Measurements from ENCODE around the gene RAP1GAP. TPM values are rescaled to one million over a fixed set of nuclear protein-coding genes. Genes with fewer than 3 reads are reported as not detected.
A peak's percentile ranks its signal among the peaks of the same experiment; 100 is the strongest.

The RAP1GAP gene
- total RNA-seq, 1 experiment from 2014 or later = 13.4 TPM

- no TSS peak for BruUV-seq (replicated peaks)
- no peaks in the 10 kb centered on the region for H3K79me2 ChIP-seq (ENCODE audit: insufficient read depth, low read length)
- H3K4me3 ChIP-seq (replicated peaks in 1 of 2; ENCODE audit: low read depth in 1 of 2, low read length in 2 of 2) = no peak overlapping the region
- no peak overlapping the region for H2AFZ ChIP-seq (ENCODE audit: low read depth, low read length, poor library complexity, severe bottlenecking)
- ATAC-seq = no peak
- POLR2A ChIA-PET = no interaction called here
- H4K20me1 ChIP-seq (ENCODE audit: insufficient read depth) = no peaks in the 10 kb centered on the region
- intact Hi-C loops (cut with micrococcal nuclease) = no loop called here
- DNase-seq (ENCODE audit: low read depth, low spot score) = no peak
- H3K27me3 ChIP-seq (ENCODE audit: insufficient read depth, low read length) = no peaks in the 10 kb centered on the region
- peaks cover 2 to 13% of the 10 kb centered on the region in 2 experiments; a peak in 2 of 4 replicates for H3K4me1 ChIP-seq (ENCODE audit: control insufficient read depth in 1 of 2, insufficient read depth in 2 of 2, low read length in 2 of 2)
- no peaks in the 10 kb centered on the region for H3K9me2 ChIP-seq (ENCODE audit: insufficient read depth)
- RAD21 ChIA-PET (ENCODE audit: low non-redundant PET in 1 of 2, low total read pairs in 2 of 2, uncharacterized antibody in 2 of 2, unreplicated experiment in 2 of 2) = no interaction called here
- H3K9me3 ChIP-seq (ENCODE audit: control insufficient read depth in 1 of 2, insufficient read depth in 1 of 2, low read depth in 1 of 2, low read length in 2 of 2) = no peaks in the 10 kb centered on the region
- no peak overlapping the region for H3K4me2 ChIP-seq (ENCODE audit: low read length)
- H3K9ac ChIP-seq (ENCODE audit: low read length) = no peak overlapping the region
- no peak for TF ChIP-seq CEBPB (IDR thresholded peaks at IDR 0.05; ENCODE audit: low read depth)
- no peak for TF ChIP-seq SIN3A (IDR thresholded peaks at IDR 0.05; ENCODE audit: low read depth)
- TF ChIP-seq ZNF274 (IDR thresholded peaks at IDR 0.05; ENCODE audit: low read depth, low read length) = no peak
- no peak for TF ChIP-seq REST (IDR thresholded peaks at IDR 0.05; ENCODE audit: low read depth)
- CTCF ChIA-PET = no interaction called here
- no peak overlapping the region for H3K27ac ChIP-seq (ENCODE audit: low read depth, low read length)
- H3K36me3 ChIP-seq (ENCODE audit: control insufficient read depth in 1 of 2, insufficient read depth in 2 of 2, low read length in 2 of 2) = no peaks in the 10 kb centered on the region
These were observed 7.3 kb downstream of the RAP1GAP start for GRCh38 chr1:21661886-21662285.

GRCh38 chr1:21659924-21660326 is 9.2 kb downstream of the RAP1GAP start:
- Histone ChIP-seq H3K9me3 (ENCODE audit: control insufficient read depth in 1 of 2, insufficient read depth in 1 of 2, low read depth in 1 of 2, low read length in 2 of 2) (no peaks in the 10 kb centered on the region), H3K27me3 (ENCODE audit: insufficient read depth, low read length) (no peaks in the 10 kb centered on the region), H3K9ac (ENCODE audit: low read length) (no peak overlapping the region), H2AFZ (ENCODE audit: low read depth, low read length, poor library complexity, severe bottlenecking) (peak overlapping the region; percentile 56), H3K27ac (ENCODE audit: low read depth, low read length) (peak overlapping the region; percentile 29; the same call in 1 of the 2 replicates), H3K4me1 (ENCODE audit: control insufficient read depth in 1 of 2, insufficient read depth in 2 of 2, low read length in 2 of 2) (peaks cover 5 to 26% of the 10 kb centered on the region in 2 experiments; a peak in 3 of 4 replicates), H3K4me2 (ENCODE audit: low read length) (peak overlapping the region; percentile 79), H4K20me1 (ENCODE audit: insufficient read depth) (no peaks in the 10 kb centered on the region), H3K9me2 (ENCODE audit: insufficient read depth) (no peaks in the 10 kb centered on the region), H3K4me3 (replicated peaks in 1 of 2; ENCODE audit: low read depth in 1 of 2, low read length in 2 of 2) (peak overlapping the region; percentile 31 to 51), H3K79me2 (ENCODE audit: insufficient read depth, low read length) (no peaks in the 10 kb centered on the region), H3K36me3 (ENCODE audit: control insufficient read depth in 1 of 2, insufficient read depth in 2 of 2, low read length in 2 of 2) (no peaks in the 10 kb centered on the region)
- intact Hi-C loops (cut with micrococcal nuclease) = loop anchor here (1.0 to 10.0 kb wide), 5 partner anchors 12 to 757 kb away; no protein-coding TSS in a partner anchor
- ATAC-seq = peak; percentile 7; the same call in 1 of the 2 replicates
- CTCF ChIA-PET = interaction anchor here (1.4 to 2.5 kb wide), 3 partner anchors 12 to 289 kb away, joined by 3 to 8 read pairs (median 4); no protein-coding TSS in a partner anchor
- no peak for DNase-seq (ENCODE audit: low read depth, low spot score)
- BruUV-seq (replicated peaks) = no TSS peak
- POLR2A ChIA-PET = no interaction called here
- RAD21 ChIA-PET (ENCODE audit: low non-redundant PET in 1 of 2, low total read pairs in 2 of 2, uncharacterized antibody in 2 of 2, unreplicated experiment in 2 of 2) = no interaction called here
- TF ChIP-seq ZFX (IDR thresholded peaks at IDR 0.05) (no peak), ELF1 (IDR thresholded peaks at IDR 0.05; ENCODE audit: borderline replicate concordance, low read depth) (no peak), SRF (IDR thresholded peaks at IDR 0.05; ENCODE audit: low read depth) (no peak), FOSL1 (IDR thresholded peaks at IDR 0.05; ENCODE audit: low read depth) (no peak), CEBPB (IDR thresholded peaks at IDR 0.05; ENCODE audit: low read depth) (no peak), SP1 (IDR thresholded peaks at IDR 0.05; ENCODE audit: low read depth) (no peak), ATF3 (IDR thresholded peaks at IDR 0.05) (no peak), POLR2A (IDR thresholded peaks at IDR 0.05; ENCODE audit: borderline replicate concordance, extremely low read depth, insufficient read depth, insufficient read length) (no peak), EGR1 (IDR thresholded peaks at IDR 0.05; ENCODE audit: low read depth) (no peak), CTCF (IDR thresholded peaks at IDR 0.05 in 2 of 3, conservative IDR thresholded peaks at IDR 0.05 in 1 of 3; ENCODE audit: borderline replicate concordance in 1 of 3, insufficient read depth in 1 of 3, low read depth in 2 of 3, low read length in 2 of 3) (no peak), SIN3A (IDR thresholded peaks at IDR 0.05; ENCODE audit: low read depth) (no peak), YY1 (IDR thresholded peaks at IDR 0.05; ENCODE audit: extremely low read depth, insufficient replicate concordance, low read depth, low read length) (no peak), TCF7L2 (IDR thresholded peaks at IDR 0.05; ENCODE audit: borderline replicate concordance, extremely low read depth, insufficient read depth, insufficient read length) (no peak)

All from HCT116 (cell line).